ENCODE results near the gene EPN3.

EPN3 gene

DNA sequence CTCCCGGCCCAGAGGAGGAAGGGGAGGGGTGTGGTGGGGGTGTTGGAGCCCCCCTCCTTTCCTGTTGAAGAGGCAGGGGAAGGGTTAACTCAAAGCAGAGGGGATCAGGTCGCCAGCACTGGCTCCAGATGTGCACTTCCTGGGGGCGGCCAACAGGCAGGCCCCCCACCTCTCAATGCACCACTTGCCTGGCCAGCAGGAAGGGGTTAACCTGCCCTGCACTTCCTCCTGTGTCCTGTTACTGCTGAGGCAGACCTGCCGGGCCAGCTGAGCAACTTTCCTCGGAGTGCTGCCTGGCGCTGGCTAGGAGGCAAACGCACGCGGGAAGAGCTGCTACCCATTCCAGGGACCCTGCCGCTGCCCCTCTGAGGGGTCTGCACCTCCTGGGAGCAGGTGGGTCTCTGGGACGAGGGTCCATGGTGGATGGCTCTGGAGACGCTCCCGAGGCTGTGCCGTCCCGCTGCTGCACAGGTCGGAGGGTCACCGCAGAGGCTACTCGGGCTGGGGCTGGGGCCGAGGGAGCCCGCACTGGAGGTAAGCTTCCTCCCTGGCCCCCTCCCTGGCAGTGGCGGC is at the start of gene EPN3:
Gene EPN3, plus strand, starts transcription at position 284 of the 573 bp plus-strand sequence. CDS start 3,822 bp downstream, outside the sequence.
- no peak for DNase-seq (ENCODE audit: low read depth in 2 of 2, low spot score in 1 of 2)

DNA sequence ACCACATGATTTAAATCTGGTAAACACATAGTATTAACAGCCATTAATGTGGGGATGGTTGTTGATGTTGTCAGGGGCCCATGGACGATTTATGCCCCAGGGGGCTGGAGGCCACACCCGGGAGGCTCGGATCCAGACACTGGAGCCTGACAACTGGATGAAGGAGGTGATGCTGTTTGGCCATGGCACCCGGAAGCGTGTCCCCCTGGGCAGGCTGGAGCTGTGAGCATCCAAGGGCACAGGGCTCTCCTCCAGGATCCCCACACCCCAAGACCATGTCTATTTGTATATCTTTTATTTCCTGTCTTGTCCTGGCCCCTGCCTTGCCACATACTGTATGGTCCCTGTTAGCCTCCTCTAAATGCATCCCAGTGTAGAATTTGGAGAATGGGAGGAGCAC is 49.3 kb upstream of the EPN3 start:
- no peak for DNase-seq (ENCODE audit: low read depth in 2 of 2, low spot score in 1 of 2)

GRCh38 chr17:50484386-50485155 is 48.0 kb upstream of the EPN3 start:
- DNase-seq (ENCODE audit: low read depth in 2 of 2, low spot score in 1 of 2) = no peak

- no peak for DNase-seq (ENCODE audit: low read depth in 2 of 2, low spot score in 1 of 2)
Observed at GRCh38 chr17:50487213-50488096, 45.1 kb upstream of the EPN3 start.

GRCh38 chr17:50488880-50489279 is 43.7 kb upstream of the EPN3 start:
- DNase-seq (ENCODE audit: low read depth in 2 of 2, low spot score in 1 of 2) = no peak

DNA sequence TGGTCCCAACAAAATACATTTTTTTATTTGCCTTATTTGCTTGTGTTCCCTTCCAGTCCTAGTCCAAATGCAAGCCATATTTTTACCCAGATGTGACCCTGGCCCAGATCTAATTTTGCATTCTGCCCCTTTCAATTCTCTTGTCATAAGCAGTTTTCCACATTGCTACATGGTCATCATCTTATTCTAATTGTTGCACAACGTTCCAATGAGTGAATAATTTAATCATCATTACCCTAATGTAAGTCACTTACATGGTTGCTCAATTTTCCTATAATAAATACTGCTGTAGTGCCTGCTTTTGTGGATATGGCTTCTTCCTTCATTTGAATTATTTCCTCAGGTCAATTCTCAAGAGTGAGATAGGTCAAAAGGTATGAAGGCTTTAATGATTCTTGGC is 41.0 kb upstream of the EPN3 start:
- DNase-seq (ENCODE audit: low read depth in 2 of 2, low spot score in 1 of 2) = no peak

GRCh38 chr17:50492214-50492613 is 40.3 kb upstream of the EPN3 start:
- DNase-seq (ENCODE audit: low read depth in 2 of 2, low spot score in 1 of 2) = no peak

- no peak for DNase-seq (ENCODE audit: low read depth in 2 of 2, low spot score in 1 of 2)
Observed at GRCh38 chr17:50493744-50494143, 38.8 kb upstream of the EPN3 start.

- no peak for DNase-seq (ENCODE audit: low read depth in 2 of 2, low spot score in 1 of 2)
Observed at GRCh38 chr17:50495217-50495823, 37.2 kb upstream of the EPN3 start.

DNA sequence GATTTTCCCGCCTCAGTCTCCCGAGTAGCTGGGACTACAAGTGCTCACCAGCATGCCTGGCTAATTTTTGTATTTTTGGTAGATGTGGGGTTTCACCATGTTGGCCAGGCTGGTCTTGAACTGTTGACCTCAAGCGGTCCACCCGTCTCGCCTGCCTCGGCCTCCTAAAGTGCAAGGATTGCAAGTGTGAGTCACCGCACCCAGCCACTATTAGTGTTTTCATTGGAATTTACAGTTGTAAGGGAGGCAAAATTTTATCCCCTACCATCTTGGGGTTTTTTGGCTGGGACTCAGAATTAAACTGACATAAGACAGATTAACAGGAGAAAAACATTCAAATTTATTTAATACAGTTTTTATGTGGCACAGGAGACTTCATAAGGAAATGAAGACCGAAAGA is 36.6 kb upstream of the EPN3 start:
- no peak for DNase-seq (ENCODE audit: low read depth in 2 of 2, low spot score in 1 of 2)

DNA sequence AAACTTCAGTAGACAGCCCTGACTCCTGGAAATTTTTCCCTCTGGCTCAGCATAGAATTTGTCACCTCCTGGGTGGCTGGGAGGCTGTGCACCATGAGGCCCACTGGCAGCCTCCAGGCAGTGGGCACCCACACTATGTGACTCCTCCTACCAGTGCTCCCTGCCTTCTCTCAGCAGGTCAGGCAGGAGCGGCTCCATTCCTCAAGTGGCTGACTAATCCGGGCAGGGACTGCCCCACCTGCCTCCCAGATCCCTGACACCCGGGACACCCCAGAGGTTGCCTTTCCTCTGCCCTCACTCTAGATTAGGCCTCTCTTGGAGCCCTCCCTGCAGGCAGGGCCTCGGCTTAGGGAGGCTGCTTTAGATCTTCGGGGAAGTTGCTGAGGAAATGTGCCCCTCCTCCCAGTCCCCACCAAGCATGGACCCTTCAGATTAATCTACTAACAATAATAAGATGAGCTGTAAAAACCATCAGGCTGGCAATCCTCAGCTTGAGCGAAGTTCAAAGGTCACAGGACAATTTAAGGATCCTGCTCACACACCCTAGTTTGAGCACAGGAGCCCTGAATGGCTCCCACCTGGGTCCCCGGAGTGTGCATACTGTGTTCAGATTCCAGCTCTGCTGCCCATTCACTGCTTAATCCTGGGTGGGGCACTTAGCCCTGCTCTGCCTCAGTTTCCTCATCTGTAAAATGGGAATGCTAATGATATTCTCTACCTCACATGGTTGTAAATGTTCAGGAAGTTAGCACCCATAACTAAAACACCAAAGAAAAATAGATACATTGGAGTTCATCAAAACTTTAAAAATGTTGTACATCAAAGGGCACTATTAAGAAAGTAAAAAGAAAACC is 34.3 kb upstream of the EPN3 start:
- DNase-seq (ENCODE audit: low read depth in 2 of 2, low spot score in 1 of 2) = no peak

- no peak for DNase-seq (ENCODE audit: low read depth in 2 of 2, low spot score in 1 of 2)
Observed at GRCh38 chr17:50499270-50499669, 33.3 kb upstream of the EPN3 start.

GRCh38 chr17:50499721-50500120 is 32.8 kb upstream of the EPN3 start:
- no peak for DNase-seq (ENCODE audit: low read depth in 2 of 2, low spot score in 1 of 2)

- no peak for DNase-seq (ENCODE audit: low read depth in 2 of 2, low spot score in 1 of 2)
Observed at GRCh38 chr17:50501054-50501453, 31.5 kb upstream of the EPN3 start.

DNA sequence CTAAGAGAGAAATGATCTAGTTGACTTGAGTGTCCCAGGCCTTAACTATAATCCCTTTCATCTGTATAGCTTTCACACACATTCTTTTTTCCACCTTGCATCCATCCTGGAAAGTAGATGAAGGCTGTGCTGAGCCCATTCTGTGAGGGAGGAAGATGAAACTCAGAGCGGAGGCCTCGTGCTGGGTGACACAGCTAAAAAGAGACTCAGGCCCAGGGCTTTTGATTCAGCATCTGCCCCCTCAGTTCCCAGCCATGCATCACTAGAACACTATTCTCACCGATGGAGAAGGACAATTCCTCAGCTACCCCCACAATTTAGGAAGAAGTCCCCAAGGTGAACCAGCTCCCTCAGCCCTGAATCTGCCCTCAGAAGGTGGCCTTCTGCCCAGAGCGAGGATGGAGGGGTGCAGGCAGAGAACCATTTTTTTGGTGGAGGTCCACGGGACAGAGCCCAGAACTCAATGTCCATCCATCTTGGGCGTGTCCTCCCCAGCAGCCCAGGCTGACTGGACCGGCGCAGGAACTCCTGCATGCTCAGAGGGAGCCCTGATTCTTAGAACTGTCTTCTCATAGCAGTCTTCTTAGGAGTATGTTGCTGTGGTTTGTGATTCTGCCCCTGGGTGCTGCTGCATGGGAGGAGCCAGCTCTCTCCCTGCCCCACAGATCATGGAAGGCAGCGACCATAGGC is 30.1 kb upstream of the EPN3 start:
- no peak for DNase-seq (ENCODE audit: low read depth in 2 of 2, low spot score in 1 of 2)

- DNase-seq (ENCODE audit: low read depth in 2 of 2, low spot score in 1 of 2) = no peak
Observed at GRCh38 chr17:50505591-50506130, 26.9 kb upstream of the EPN3 start.

DNA sequence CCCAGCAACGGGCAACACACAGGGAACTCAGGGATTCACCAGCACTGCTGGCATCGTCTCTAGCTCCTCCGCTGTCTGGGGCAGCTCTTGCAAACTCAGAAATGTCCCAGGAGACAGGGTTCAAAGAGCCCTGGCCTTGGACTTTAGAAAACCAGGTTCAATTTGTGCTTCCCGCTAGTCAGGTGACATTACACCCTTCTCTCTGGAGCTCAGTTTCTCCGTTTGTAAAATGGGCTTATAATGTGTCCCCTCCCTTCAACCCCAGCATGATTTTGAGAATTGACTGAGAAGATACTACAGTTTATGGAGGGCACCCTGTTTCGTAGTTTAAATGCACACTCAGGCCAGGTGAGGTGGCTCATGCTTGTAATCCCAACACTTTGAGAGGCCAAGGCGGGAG is 26.2 kb upstream of the EPN3 start:
- no peak for DNase-seq (ENCODE audit: low read depth in 2 of 2, low spot score in 1 of 2)

GRCh38 chr17:50507871-50508572 is 24.5 kb upstream of the EPN3 start, which contains the start of gene MYCBPAP:
Gene MYCBPAP (plus strand): TSS chr17:50508439. CDS start chr17:50508675, 236 bp downstream.
- peak; percentile 19 to 60 for DNase-seq (ENCODE audit: low read depth in 2 of 2, low spot score in 1 of 2)
